Middle frontal gyrus (tissue), 1 donor: ENCODE data around the gene RGS17.
"Not testable (repeated sequence)": the region's sequence is repeated elsewhere in the genome, so short reads cannot be mapped to it uniquely, and the experiment has no call there.

Experiments
- DNase-seq: peaks from one replicate; pipeline ENCODE4 v3.0.0-alpha.2; 2015; ENCODE audit warnings: low spot score; ENCODE audit errors: extremely low spot score

Gene RGS17

GRCh38 chr6:153125032-153125431 lies 6.0 kb downstream of the RGS17 start:
- DNase-seq, result no peak

- DNase-seq, result no peak
Observed at GRCh38 chr6:153123801-153124200, 7.3 kb downstream of the RGS17 start.

- DNase-seq, result no peak
Observed at GRCh38 chr6:153121311-153121710, 9.8 kb downstream of the RGS17 start.

- no peak for DNase-seq
Observed at GRCh38 chr6:153117986-153118879, 12.8 kb downstream of the RGS17 start.

- not testable (repeated sequence) for DNase-seq
Observed at GRCh38 chr6:153111082-153111481, 20.0 kb downstream of the RGS17 start.

GRCh38 chr6:153110612-153111011 lies 20.5 kb downstream of the RGS17 start:
- not testable (repeated sequence) for DNase-seq

- DNase-seq, result no peak
Observed at GRCh38 chr6:153108315-153108714, 22.8 kb downstream of the RGS17 start.

- DNase-seq, result no peak
Observed at GRCh38 chr6:153106021-153106420, 25.1 kb downstream of the RGS17 start.

GRCh38 chr6:153104220-153104619 lies 26.9 kb downstream of the RGS17 start:
- DNase-seq, result no peak

- no peak for DNase-seq
Observed at GRCh38 chr6:153103319-153103655, 27.8 kb downstream of the RGS17 start.

- DNase-seq, result no peak
Observed at GRCh38 chr6:153102605-153103318, 28.3 kb downstream of the RGS17 start.

GRCh38 chr6:153101461-153101860 lies 29.6 kb downstream of the RGS17 start:
- DNase-seq, result no peak

GRCh38 chr6:153099636-153100035 lies 31.4 kb downstream of the RGS17 start:
- DNase-seq, result no peak

GRCh38 chr6:153096792-153097191 lies 34.3 kb downstream of the RGS17 start:
- DNase-seq, result no peak

GRCh38 chr6:153096031-153096430 lies 35.1 kb downstream of the RGS17 start:
- DNase-seq, result no peak

- DNase-seq, result no peak
Observed at GRCh38 chr6:153092082-153093013, 38.7 kb downstream of the RGS17 start.

GRCh38 chr6:153090241-153090930 lies 40.7 kb downstream of the RGS17 start:
- no peak for DNase-seq

GRCh38 chr6:153088796-153089195 lies 42.3 kb downstream of the RGS17 start:
- no peak for DNase-seq

GRCh38 chr6:153087436-153087835 lies 43.6 kb downstream of the RGS17 start:
- DNase-seq, result no peak

- DNase-seq, result no peak
Observed at GRCh38 chr6:153086225-153086990, 44.7 kb downstream of the RGS17 start.
